Uterus (tissue), 4 donors: ENCODE data around the gene FAM9C. TPM values are rescaled to one million over a fixed set of nuclear protein-coding genes. Genes with fewer than 3 reads are reported as not detected.

Experiments
- DNase-seq, 2 donors: peaks; one replicate each; pipeline ENCODE4 v3.0.0-alpha.2; 2019 to 2020
- H3K27ac ChIP-seq, 2 donors: fragments of 200-600 bp; sonication (generic); 1 replicate in 1 of 2; 2 replicates in 1 of 2; pipeline ENCODE4 v1.5.1; 2016 to 2018
- H3K27me3 ChIP-seq, 2 donors: fragments of 200-600 bp; sonication (generic); one replicate each; pipeline ENCODE4 v1.5.1; 2018 to 2019; ENCODE audit warnings: control low read depth in 1 of 2
- H3K36me3 ChIP-seq, 2 donors: fragments of 200-600 bp; sonication (generic); one replicate each; pipeline ENCODE4 v1.5.1; 2019; ENCODE audit warnings: control low read depth in 1 of 2
- H3K4me1 ChIP-seq, 2 donors: fragments of 200-600 bp; sonication (generic); one replicate each; pipeline ENCODE4 v1.5.1; 2018 to 2019; ENCODE audit warnings: control low read depth in 1 of 2
- H3K4me3 ChIP-seq, 2 donors: fragments of 200-600 bp; sonication (generic); 1 replicate in 1 of 2; 2 replicates in 1 of 2; pipeline ENCODE4 v1.5.1; 2018 to 2019; ENCODE audit warnings: mild to moderate bottlenecking in 1 of 2
- H3K9me3 ChIP-seq, 2 donors: fragments of 200-600 bp; sonication (generic); one replicate each; pipeline ENCODE4 v1.5.1; 2019; ENCODE audit warnings: control low read depth in 1 of 2
- CTCF ChIP-seq, 4 experiments: fragments of 200-600 bp in 2 of 4; fragments of 450-650 bp in 2 of 4; sonication (generic) in 2 of 4; IDR thresholded peaks; one replicate each; pipeline ENCODE4 v1.5.1; 2016 to 2019; ENCODE audit warnings: antibody characterized with exemption in 4 of 4, mild to moderate bottlenecking in 2 of 4, moderate library complexity in 1 of 4
- POLR2A ChIP-seq, 2 donors: fragments of 450-650 bp; IDR thresholded peaks; one replicate each; pipeline ENCODE4 v1.6.1; 2016; ENCODE audit warnings: antibody characterized with exemption in 2 of 2, mild to moderate bottlenecking in 1 of 2, moderate library complexity in 1 of 2
- intact Hi-C: fragments of 100-400 bp; cut with DNase I; formaldehyde crosslinking; loops from one replicate; pipeline ENCODE4 v1.15.1; 2023; ENCODE audit warnings: low total_unique reads
- total RNA-seq, 4 donors: library from RNA; depleted of rRNA in 3 of 4; stranded (reverse); fragments of >200 nt in 3 of 4; gene quantifications; one replicate each; pipeline versions ENCODE4 v1.1.0 to v1.2.4, GENCODE V29; 2014 to 2023
- donor health status: DM: yes; HTN: yes; CAD: no.

The FAM9C gene
- total RNA-seq, 4 donors from 2014 or later = 0.07 TPM; not detected in 3

- Histone ChIP-seq H3K27me3 (no peaks in the 10 kb centered on the region), H3K36me3 (no peaks in the 10 kb centered on the region), H3K27ac (no peak overlapping the region), H3K4me1 (no peaks in the 10 kb centered on the region), H3K4me3 (no peak overlapping the region), H3K9me3 (no peaks in the 10 kb centered on the region)
- TF ChIP-seq POLR2A (IDR thresholded peaks at IDR 0.05) (no peak), CTCF (IDR thresholded peaks at IDR 0.05) (no peak)
- intact Hi-C loops = no loop called here
- no peak for DNase-seq
Measured at GRCh38 chrX:12986886-12987285, 57.5 kb downstream of the FAM9C start.

DNA sequence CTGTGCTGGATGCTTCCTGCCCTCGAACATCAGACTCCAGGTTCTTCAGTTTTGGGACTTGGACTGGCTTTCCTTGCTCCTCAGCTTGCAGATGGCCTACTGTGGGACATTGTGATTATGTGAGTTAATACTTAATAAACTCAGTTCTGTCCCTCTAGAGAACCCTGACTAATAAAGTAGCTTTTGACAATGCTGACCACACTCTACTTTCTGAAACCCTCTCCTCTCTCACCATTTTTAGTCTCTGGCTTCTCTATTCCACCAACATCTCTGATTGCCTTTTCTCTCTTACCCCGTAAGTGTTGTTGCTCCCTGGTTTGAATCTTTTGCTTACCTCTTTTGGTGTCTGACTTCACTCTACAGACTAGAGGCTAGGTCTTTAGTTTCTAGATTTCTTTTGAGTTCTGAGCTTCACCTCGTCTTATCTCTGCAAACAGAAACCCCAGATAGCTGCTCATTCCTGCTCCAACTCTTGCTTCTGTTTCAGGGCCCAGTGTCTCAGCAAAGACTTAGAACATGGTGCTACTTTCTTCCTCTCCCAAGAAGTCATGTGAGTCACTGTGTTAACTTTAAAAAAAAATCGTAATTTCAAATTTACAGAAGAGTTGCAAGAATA, 58.1 kb downstream of the FAM9C start:
- Histone ChIP-seq H3K4me1 (no peaks in the 10 kb centered on the region), H3K27ac (no peak overlapping the region), H3K9me3 (no peaks in the 10 kb centered on the region), H3K27me3 (no peaks in the 10 kb centered on the region), H3K4me3 (no peak overlapping the region), H3K36me3 (no peaks in the 10 kb centered on the region)
- intact Hi-C loops = no loop called here
- DNase-seq = no peak
- TF ChIP-seq CTCF (IDR thresholded peaks at IDR 0.05) = no peak
- no peak for TF ChIP-seq POLR2A (IDR thresholded peaks at IDR 0.05)

Other genes starting within 250 kb of the FAM9C start
- 1 to 10 TPM in 1 of 4 donors, under 1 TPM in 2, not detected in 1; 0.29 to 2.2 (median 0.40) TPM for gene TLR7, start 177.5 kb downstream of the FAM9C start, total RNA-seq
- gene TLR8, start 138.0 kb downstream of the FAM9C start, total RNA-seq = under 1 TPM in 3 of 4 donors, not detected in 1; 0.29 to 0.55 (median 0.55) TPM
- gene TMSB4X, start 69.5 kb downstream of the FAM9C start, total RNA-seq = 1,000 to 10,000 TPM; 2,867 to 6,849 (median 3,091) TPM